Measurements from ENCODE around the gene PACS2.

GRCh38 chr14:105348945-105349699, 34.6 kb downstream of the PACS2 start:
- TF ChIP-seq POLR2A (IDR thresholded peaks at IDR 0.05) (no peak), CTCF (IDR thresholded peaks at IDR 0.05) (no peak), POLR2AphosphoS5 (IDR thresholded peaks at IDR 0.05) (no peak)

Data from breast epithelium (tissue), 3 donors.